GM19193 (cell line): ENCODE results near the gene RGS7.

ENCODE experiments used
- POLR2A ChIP-seq: IDR thresholded peaks from 4 replicates; pipeline ENCODE4 v1.6.1; 2011; ENCODE audit not compliant: insufficient read depth, insufficient read length; ENCODE audit errors: extremely low read depth

RGS7 gene

DNA sequence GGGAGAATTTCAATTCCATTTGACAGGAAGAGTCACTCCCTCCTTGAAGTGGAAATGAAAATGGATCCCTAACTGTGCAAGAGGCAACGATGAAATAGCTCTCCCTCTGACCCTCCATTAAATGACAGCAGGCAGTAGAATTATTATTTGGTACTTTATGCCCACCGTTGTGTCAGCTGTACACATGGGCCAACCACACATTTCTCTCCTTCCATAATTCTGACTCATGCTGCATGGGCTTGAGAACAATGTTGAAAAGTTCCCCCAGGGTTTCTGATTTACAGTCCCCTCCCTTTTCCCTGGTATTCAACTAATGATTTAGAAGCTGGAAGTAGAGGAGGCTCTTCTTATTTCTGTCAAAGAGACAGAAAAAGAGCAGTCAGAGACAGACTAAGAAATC is 103.5 kb downstream of the RGS7 start:
- no peak for TF ChIP-seq POLR2A

DNA sequence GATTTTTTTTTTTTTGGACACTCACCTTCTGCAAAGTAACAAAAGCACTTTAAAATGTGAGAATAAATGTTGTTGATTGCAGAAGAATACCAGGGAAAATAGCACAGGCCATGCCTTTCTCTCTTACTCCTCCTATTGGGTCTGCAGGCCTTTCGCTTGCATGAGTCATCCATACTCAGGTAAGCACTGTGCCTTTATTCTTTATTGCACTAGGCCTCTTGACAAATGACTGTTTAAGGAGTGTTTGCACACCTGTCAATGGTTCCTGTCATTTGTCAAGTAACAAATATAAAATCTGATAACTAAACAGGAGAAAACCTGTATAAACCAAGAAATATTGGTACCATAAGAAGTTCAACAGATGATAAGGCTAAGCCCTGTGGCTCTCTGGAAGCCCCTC is 106.5 kb downstream of the RGS7 start:
- TF ChIP-seq POLR2A, result no peak

DNA sequence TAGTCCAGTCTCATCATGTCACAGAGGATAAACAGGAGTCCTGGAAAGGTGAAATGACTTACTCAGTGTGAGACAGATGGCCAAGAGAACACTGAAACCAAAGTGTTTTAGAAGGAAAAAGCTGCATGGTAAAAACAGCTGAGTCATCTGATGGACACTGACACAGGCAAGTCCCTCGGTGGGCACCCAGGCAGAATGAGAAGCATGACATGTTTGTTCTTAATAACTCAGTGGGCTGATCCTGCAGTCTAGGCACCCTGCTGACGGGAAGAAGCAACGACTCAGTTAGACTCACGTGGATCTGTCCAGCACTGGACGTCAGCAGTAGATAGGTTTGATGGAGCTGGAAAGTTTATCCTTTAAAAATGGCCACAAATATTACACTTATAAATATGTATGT is 116.9 kb downstream of the RGS7 start:
- no peak for TF ChIP-seq POLR2A

DNA sequence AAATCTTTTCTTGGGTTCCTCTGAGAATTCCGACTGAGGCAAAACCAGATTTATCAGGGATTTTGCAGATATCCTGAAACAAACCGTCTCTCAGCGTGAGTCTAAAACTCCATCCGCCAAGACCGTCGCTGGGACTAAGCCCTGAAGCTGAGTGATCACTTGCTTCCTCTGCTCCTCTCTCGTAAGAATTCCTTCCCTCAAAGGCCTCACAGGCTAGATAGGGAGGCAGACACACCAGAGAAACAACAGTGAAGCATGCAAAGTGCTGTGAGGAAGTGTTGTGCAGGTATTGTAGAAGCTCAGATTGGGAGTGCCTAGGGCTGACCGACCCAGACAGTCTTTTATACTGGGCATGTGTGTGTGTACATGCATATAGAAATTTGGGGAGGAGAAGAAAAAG is 119.1 kb downstream of the RGS7 start:
- TF ChIP-seq POLR2A, result no peak

DNA sequence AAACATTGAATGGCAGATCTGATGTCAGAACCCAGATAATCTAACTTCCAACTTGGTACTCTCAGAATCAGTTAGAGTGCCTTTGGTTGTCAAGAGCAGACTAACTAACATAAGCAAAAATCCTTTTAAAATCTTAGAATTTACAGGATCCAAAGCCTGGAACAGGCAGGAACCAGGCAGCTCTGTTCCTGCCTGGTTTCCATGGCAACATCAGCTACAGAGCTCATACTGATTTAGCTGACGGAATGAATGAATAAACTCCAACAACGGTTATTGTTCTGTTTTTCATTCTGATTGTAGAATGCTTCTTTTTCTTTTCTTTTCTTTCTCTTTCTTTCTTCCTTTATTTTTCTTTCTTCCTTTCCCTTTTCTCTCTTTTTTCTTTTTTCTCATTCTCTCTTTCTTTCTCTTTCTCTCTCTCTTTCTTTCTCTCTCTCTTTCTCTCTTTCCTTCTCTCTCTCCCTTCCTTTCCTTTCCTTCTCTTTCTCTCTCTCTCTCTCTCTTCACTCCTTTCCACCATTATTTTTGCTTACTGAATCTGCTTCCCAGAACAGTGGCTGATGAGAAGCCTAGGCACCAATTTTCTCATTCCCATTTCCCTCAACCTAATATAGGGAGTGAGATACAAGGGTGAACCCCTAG is 121.6 kb downstream of the RGS7 start:
- TF ChIP-seq POLR2A, result no peak

DNA sequence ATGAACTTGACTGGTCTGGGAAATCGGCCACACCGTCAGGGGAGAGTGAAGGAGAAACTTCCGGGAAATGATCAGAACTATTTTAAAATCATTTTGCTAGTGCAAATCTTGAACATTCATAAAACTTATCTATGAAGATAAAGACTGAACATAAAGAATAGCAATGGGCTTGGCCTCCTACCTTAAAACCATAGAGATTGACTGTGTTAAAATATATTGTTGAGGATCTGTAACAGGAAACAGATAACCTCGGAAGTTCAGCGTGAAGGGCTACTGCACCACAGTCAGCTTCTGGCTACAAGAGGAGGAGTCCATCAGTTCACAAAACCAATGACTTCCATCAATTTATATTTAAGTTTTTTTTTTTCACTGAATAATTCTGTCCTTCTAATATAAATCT is 127.3 kb downstream of the RGS7 start:
- no peak for TF ChIP-seq POLR2A

DNA sequence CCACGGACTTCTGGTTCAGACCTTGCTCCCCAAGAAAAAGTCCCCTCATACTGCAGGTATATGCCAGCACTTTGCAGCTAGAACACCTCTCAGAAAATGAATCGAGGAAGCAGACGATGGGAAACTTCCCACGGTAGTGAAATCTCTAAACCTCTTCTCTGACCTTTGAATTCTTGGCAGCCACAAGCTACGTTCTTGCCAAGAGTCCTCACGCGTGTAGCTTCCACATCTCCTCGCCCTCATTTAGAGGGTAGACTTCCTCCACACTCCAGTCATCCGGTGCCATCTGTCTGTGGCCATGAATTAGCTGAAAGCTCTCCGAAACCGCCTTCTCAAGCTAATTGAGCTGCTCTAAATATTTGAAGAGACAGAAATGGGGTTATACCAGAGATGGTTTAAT is 127.8 kb downstream of the RGS7 start:
- no peak for TF ChIP-seq POLR2A

DNA sequence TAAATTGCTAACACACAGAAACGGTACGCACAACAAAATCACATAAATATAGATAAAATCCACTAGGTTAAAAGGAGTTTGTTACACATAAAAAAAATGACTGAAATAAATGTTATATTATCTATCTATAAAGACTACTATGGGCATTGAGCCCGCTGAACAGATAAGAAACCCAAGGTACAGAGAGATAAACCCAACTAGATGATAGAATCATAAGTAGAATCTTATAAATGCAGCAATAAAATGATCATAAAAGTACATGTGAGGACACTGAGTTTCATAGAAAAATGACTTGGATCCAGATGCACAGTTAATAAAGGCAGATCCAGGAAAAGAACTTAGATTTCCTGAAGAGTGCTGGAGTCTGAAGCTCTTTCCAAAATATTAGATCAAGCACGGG is 128.7 kb downstream of the RGS7 start:
- no peak for TF ChIP-seq POLR2A

DNA sequence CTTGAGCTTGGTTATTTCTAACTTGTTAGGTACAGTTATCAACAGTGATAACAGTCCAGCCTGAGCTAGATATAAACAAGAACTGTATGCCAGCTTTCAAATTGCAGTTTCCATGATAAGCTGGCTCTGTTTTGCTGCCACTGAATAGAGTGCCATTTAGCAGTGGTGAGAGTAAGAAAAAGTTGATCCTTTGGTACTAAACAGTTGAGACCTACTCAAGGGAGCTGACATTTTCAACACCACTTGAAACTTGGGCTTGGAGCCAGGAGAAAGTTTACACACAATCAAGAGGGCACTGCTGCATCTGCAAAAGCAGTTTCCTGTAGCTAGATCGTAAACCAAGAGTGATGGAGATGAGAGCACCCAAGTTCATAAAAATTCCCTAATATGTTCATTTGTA is 131.3 kb downstream of the RGS7 start:
- TF ChIP-seq POLR2A, result no peak

- TF ChIP-seq POLR2A, result no peak
Measured at GRCh38 chr1:241221319-241221718, 135.7 kb downstream of the RGS7 start.

DNA sequence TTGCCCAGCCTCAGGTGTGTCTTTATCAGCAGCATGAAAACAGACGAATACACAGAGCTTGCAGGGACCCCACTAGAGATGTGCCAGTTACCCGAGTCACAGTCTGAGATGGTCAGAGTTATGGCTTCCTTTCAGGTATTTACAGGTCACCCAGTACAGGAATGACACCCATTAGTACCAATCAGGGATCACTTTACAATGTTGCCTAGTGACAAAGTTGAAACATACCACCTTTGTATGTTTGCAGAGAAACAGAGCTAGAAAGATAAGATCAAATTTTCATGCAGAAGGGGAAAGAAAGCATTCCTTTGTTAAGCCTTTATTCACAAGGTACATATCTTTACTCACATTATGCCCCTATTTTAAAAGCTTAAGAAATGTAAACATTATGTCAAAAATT is 137.6 kb downstream of the RGS7 start:
- no peak for TF ChIP-seq POLR2A

- TF ChIP-seq POLR2A, result no peak
Measured at GRCh38 chr1:241217516-241217915, 139.5 kb downstream of the RGS7 start.

DNA sequence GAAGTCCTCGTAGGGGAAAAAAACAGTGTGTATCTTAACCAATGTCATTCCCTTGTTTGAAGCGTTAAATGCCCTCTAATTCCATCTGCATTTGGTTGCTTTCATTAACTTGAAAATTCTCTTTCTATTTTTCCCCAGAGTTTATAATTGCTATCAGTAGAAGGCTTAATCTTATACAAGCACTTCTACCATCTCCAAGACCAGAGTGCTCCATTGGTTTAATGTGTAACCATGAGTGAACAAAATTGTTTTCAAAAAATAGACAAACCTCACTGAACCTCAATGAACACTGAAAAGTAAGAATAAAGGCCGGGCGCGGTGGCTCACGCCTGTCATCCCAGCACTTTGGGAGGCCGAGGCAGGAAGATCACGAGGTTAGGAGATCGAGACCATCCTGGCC is 141.3 kb downstream of the RGS7 start:
- TF ChIP-seq POLR2A, result no peak

GRCh38 chr1:241215203-241215602 is 141.8 kb downstream of the RGS7 start:
- TF ChIP-seq POLR2A, result no peak

DNA sequence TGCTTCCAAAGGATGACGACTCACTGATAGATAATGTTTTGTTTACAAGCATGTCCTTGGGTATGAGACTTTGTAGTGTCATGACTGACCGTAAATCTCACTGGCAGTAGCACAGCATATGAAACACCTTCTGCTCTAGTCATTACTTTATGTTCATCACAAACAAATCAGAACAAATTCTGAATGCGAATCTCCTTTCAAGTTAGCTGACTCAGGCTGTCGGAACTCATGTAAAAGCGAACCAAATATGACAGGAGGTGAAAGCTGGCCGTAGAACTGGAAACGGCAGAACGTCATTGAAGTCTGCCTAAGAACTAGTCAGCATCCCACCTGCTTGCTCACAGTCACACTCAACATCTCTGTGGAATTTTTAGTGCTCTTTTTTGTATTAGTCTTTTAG is 143.9 kb downstream of the RGS7 start:
- no peak for TF ChIP-seq POLR2A

DNA sequence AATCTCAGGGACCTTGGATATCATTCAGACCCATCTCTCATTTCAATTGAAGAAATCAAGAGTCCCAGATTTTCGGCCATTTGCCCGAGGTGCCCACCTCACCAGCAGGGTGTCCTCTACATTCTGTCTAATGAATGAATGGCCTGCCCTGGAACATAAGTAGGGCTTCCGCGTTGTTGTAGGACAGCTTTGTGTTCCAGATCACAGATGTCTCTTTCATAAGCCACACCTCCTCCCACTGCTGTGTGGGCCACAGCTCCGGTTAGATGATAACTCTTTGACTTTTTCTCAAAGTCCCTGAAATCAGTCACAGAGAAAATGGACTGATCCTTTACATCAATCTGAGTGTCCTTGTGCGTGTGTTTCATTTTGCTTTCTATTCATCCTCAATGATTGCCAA is 144.4 kb downstream of the RGS7 start:
- no peak for TF ChIP-seq POLR2A

- TF ChIP-seq POLR2A, result no peak
Measured at GRCh38 chr1:241208910-241209379, 148.1 kb downstream of the RGS7 start.
